ENCODE data around the gene AGTR1. TPM values are rescaled to one million over a fixed set of nuclear protein-coding genes. Genes with fewer than 3 reads are reported as not detected.

The AGTR1 gene
- total RNA-seq, 6 experiments from 2014 or later: 0.10 to 0.14 (median 0.12) TPM; not detected in 3

DNA sequence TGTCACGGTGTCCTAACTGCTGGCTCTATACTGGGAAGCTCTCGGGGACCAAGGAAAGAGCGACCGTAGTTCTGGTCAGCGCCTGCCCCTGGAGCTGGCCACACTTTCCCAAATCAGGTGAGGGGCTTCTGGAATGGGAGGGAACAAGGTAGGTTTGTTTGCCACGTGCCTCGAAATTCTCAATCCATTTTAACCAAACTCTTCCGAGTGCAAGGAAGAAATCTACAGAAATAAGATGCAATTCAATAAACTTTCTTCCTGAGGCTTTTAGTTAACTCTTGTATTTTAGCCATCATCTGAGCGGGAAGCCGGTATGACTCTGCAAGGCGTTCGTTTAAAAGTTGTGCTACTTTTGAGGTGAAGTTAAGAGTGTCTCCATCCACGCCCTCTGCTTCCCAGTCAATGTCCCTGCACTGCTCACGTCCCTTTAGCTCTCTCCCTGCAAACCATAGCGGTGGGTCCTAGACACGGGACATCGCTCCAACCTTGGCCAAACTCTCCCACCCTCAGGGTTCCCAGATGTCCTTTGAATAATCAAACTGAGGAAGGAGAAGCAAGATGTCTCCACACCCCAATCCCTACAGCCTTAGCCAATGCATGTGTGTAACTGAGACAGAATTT, 597 bp downstream of the AGTR1 start:
- H3K27me3 Mint-ChIP-seq (ENCODE audit: insufficient read depth): peaks cover 12% of the 10 kb centered on the region

GRCh38 chr3:148705314-148705713, 7.6 kb downstream of the AGTR1 start:
- H3K27ac Mint-ChIP-seq: no peak overlapping the region
- H3K36me3 Mint-ChIP-seq (ENCODE audit: low read depth): no peaks in the 10 kb centered on the region
- H3K9me3 Mint-ChIP-seq: no peaks in the 10 kb centered on the region

More for the DNA sequence above, 597 bp downstream of the AGTR1 start:
- TF ChIP-seq, protein P1, sequence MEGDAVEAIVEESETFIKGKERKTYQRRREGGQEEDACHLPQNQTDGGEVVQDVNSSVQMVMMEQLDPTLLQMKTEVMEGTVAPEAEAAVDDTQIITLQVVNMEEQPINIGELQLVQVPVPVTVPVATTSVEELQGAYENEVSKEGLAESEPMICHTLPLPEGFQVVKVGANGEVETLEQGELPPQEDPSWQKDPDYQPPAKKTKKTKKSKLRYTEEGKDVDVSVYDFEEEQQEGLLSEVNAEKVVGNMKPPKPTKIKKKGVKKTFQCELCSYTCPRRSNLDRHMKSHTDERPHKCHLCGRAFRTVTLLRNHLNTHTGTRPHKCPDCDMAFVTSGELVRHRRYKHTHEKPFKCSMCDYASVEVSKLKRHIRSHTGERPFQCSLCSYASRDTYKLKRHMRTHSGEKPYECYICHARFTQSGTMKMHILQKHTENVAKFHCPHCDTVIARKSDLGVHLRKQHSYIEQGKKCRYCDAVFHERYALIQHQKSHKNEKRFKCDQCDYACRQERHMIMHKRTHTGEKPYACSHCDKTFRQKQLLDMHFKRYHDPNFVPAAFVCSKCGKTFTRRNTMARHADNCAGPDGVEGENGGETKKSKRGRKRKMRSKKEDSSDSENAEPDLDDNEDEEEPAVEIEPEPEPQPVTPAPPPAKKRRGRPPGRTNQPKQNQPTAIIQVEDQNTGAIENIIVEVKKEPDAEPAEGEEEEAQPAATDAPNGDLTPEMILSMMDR (IDR thresholded peaks at IDR 0.05): no peak
- H3K4me3 Mint-ChIP-seq: peak overlapping the region; percentile 74
- H3K9me3 Mint-ChIP-seq: no peaks in the 10 kb centered on the region
- H3K27ac Mint-ChIP-seq: no peak overlapping the region
- no peaks in the 10 kb centered on the region for H3K36me3 Mint-ChIP-seq (ENCODE audit: low read depth)
- no peak for DNase-seq
- H3K4me1 Mint-ChIP-seq (ENCODE audit: low read depth): peaks cover 5% of the 10 kb centered on the region; the same call in 1 of the 2 replicates

DNA sequence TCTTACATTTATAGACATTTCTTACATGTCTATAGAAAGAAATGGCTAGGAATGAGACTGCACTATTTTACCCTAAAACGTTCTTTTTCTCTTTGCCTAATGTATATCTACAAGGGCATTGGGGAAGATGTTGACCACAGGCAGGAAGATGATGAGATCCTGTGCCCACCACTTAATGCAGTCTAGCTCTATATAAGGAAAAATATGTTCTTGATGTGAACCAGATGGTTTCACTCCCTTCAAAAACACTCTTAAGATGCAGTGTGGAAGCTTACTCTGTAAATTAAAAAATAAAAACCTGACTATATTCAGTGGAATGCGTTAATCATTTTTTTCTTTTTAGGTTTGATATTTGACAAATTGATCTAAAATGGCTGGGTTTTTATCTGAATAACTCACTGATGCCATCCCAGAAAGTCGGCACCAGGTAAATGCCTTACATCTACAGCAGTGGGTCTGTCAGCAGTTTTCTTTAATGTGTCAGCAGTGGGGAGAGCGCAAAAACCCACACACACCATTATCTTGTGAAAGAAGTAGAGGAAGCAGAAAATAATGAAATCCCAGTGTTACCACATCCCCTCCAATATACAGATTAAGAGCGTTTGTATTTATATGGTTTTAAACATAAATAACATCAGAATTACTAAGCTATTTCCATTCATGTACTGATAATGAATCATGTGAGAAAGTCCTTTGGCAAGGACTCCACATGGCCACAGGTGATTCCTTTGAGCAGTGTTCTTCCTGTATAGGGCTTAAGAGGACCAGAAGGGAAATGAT, 10.1 kb downstream of the AGTR1 start:
- H3K36me3 Mint-ChIP-seq (ENCODE audit: low read depth): no peaks in the 10 kb centered on the region
- H3K9me3 Mint-ChIP-seq: no peaks in the 10 kb centered on the region
- no peaks in the 10 kb centered on the region; the same call in 1 of the 2 replicates for H3K27me3 Mint-ChIP-seq (ENCODE audit: insufficient read depth)
- H3K27ac Mint-ChIP-seq: no peak overlapping the region
- TF ChIP-seq, protein P1 (IDR thresholded peaks at IDR 0.05): no peak
- DNase-seq: no peak
- H3K4me3 Mint-ChIP-seq: no peak overlapping the region
- peaks cover 36% of the 10 kb centered on the region for H3K4me1 Mint-ChIP-seq (ENCODE audit: low read depth)

More at GRCh38 chr3:148705314-148705713, 7.6 kb downstream of the AGTR1 start:
- no peak for DNase-seq
- no peaks in the 10 kb centered on the region; the same call in 1 of the 2 replicates for H3K27me3 Mint-ChIP-seq (ENCODE audit: insufficient read depth)
- no peak overlapping the region for H3K4me3 Mint-ChIP-seq
- TF ChIP-seq, protein P1 (IDR thresholded peaks at IDR 0.05): no peak
- peaks cover 16% of the 10 kb centered on the region for H3K4me1 Mint-ChIP-seq (ENCODE audit: low read depth)

- TF ChIP-seq, protein P1 (IDR thresholded peaks at IDR 0.05): no peak
- H3K4me3 Mint-ChIP-seq: no peak overlapping the region
- no peak for DNase-seq
- H3K36me3 Mint-ChIP-seq (ENCODE audit: low read depth): no peaks in the 10 kb centered on the region
- H3K9me3 Mint-ChIP-seq: no peaks in the 10 kb centered on the region
- no peak overlapping the region for H3K27ac Mint-ChIP-seq
- peaks cover 36% of the 10 kb centered on the region for H3K4me1 Mint-ChIP-seq (ENCODE audit: low read depth)
- H3K27me3 Mint-ChIP-seq (ENCODE audit: insufficient read depth): no peaks in the 10 kb centered on the region; the same call in 1 of the 2 replicates
Measured at GRCh38 chr3:148708409-148708808, 10.7 kb downstream of the AGTR1 start.

GRCh38 chr3:148709560-148710253, 12.0 kb downstream of the AGTR1 start:
- H3K27me3 Mint-ChIP-seq (ENCODE audit: insufficient read depth): no peaks in the 10 kb centered on the region
- H3K36me3 Mint-ChIP-seq (ENCODE audit: low read depth): no peaks in the 10 kb centered on the region
- H3K9me3 Mint-ChIP-seq: no peaks in the 10 kb centered on the region
- H3K27ac Mint-ChIP-seq: no peak overlapping the region
- H3K4me1 Mint-ChIP-seq (ENCODE audit: low read depth): peaks cover 44% of the 10 kb centered on the region
- TF ChIP-seq, protein P1 (IDR thresholded peaks at IDR 0.05): no peak
- no peak overlapping the region for H3K4me3 Mint-ChIP-seq
- no peak for DNase-seq
